RWPE1 (cell line): ENCODE data around the gene C9orf50.
A peak's percentile ranks its signal among the peaks of the same experiment; 100 is the strongest.

Experiments
- CTCF ChIA-PET: fragments of 350-600 bp; sonication (Branson Sonifier 250); formaldehyde crosslinking; extraction: SDS; loops from one replicate; lab custom pipeline; 2021; lab: Yijun Ruan, JAX
- POLR2A ChIA-PET: fragments of 400-600 bp; formaldehyde crosslinking; extraction: SDS; loops from one replicate; lab custom pipeline; 2020; ENCODE audit warnings: antibody characterized with exemption; ENCODE audit not compliant: low non-redundant PET; lab: Yijun Ruan, JAX
- DNase-seq: peaks from one replicate; pipeline ENCODE4 v3.0.0; 2012; ENCODE audit warnings: low spot score
- H3K27ac ChIP-seq: fragments of 450-650 bp; 2 replicates; pipeline ENCODE4 v1.5.1; 2017
- CTCF ChIP-seq: fragments of 450-650 bp; conservative IDR thresholded peaks from 2 replicates; pipeline ENCODE4 v1.5.1; 2017; ENCODE audit warnings: low read depth, mild to moderate bottlenecking

The C9orf50 gene

GRCh38 chr9:129615407-129616285 lies 5.3 kb downstream of the C9orf50 start:
- no peak for DNase-seq
- H3K27ac ChIP-seq, result no peak overlapping the region
- ChIA-PET CTCF (interaction anchor here (0.5 to 2.2 kb wide), 4 partner anchors 9 to 484 kb away, joined by 3 to 7 read pairs (median 3); no protein-coding TSS in a partner anchor), POLR2A (no interaction called here)
- TF ChIP-seq CTCF, result no peak

- no peak overlapping the region for H3K27ac ChIP-seq
- ChIA-PET POLR2A (no interaction called here), CTCF (interaction anchor here (0.5 to 2.2 kb wide), 3 partner anchors 9 to 483 kb away, joined by 3 to 13 read pairs (median 7); no protein-coding TSS in a partner anchor)
- no peak for DNase-seq
- no peak for TF ChIP-seq CTCF
Observed at GRCh38 chr9:129614932-129615331, 6.0 kb downstream of the C9orf50 start.

- H3K27ac ChIP-seq, result no peak overlapping the region; the same call in 1 of the 2 replicates
- TF ChIP-seq CTCF, result no peak
- ChIA-PET POLR2A (interaction anchor here (0.9 kb wide), 1 partner anchor 124 kb away, joined by 3 read pairs; no protein-coding TSS in a partner anchor), CTCF (interaction anchor here (0.6 to 2.2 kb wide), 8 partner anchors 11 to 482 kb away, joined by 3 to 13 read pairs (median 4); no protein-coding TSS in a partner anchor)
- no peak for DNase-seq
Observed at GRCh38 chr9:129613520-129614175, 7.3 kb downstream of the C9orf50 start.

- H3K27ac ChIP-seq, result peak overlapping the region; percentile 83; the same call in 1 of the 2 replicates
- POLR2A ChIA-PET, result interaction anchor here (0.6 kb wide), 1 partner anchor 443 kb away, joined by 4 read pairs; no protein-coding TSS in a partner anchor
- DNase-seq, result no peak
- no peak for TF ChIP-seq CTCF
- CTCF ChIA-PET, result interaction anchor here (0.6 to 5.5 kb wide), 9 partner anchors 11 to 481 kb away, joined by 3 to 37 read pairs (median 4); no protein-coding TSS in a partner anchor
Observed at GRCh38 chr9:129612815-129613519, 7.9 kb downstream of the C9orf50 start.

GRCh38 chr9:129612123-129612522 lies 8.8 kb downstream of the C9orf50 start:
- DNase-seq, result no peak
- H3K27ac ChIP-seq, result peak overlapping the region; percentile 83; the same call in 1 of the 2 replicates
- CTCF ChIA-PET, result interaction anchor here (0.6 to 5.5 kb wide), 9 partner anchors 8 to 475 kb away, joined by 3 to 37 read pairs (median 5); partner anchors contain the start of gene C9orf50
- POLR2A ChIA-PET, result no interaction called here
- TF ChIP-seq CTCF, result peak; percentile 16; the same call in 1 of the 2 replicates
